A172 (cell line): ENCODE results near the gene PLEKHB1. TPM values are rescaled to one million over a fixed set of nuclear protein-coding genes. Genes with fewer than 3 reads are reported as not detected.
A peak's percentile ranks its signal among the peaks of the same experiment; 100 is the strongest.

Source experiments
- DNase-seq: peaks from one replicate; pipeline ENCODE4 v3.0.0-alpha.2; 2015; ENCODE audit warnings: low spot score
- total RNA-seq: library from RNA; depleted of rRNA; stranded (reverse); fragments of >200 nt; shearing (Covaris generic); gene quantifications from 2 replicates; pipeline ENCODE4 v1.2.3, GENCODE V29; 2014

Gene PLEKHB1
- total RNA-seq, 1 experiment from 2014 or later, result 6.2 TPM

DNA sequence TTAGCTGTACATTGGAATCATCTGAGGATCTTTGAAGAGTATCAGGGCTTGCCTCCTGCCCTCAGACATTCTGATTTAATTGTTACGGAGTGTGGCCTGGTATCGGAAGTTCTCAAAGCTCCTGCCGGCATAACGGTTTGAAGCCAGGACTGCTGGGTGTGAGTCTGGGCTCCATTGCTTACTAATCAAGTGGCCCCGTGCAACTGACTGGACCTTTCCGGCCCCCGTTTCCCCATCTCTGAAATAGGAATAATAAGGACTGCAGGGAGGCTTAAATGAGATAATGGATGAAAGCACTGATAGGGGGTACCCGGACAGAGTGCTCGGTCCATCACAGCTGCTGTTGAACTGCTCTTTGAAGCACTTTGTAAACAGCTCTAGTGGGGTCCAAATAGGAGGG lies 1.7 kb downstream of the PLEKHB1 start:
- no peak for DNase-seq

DNA sequence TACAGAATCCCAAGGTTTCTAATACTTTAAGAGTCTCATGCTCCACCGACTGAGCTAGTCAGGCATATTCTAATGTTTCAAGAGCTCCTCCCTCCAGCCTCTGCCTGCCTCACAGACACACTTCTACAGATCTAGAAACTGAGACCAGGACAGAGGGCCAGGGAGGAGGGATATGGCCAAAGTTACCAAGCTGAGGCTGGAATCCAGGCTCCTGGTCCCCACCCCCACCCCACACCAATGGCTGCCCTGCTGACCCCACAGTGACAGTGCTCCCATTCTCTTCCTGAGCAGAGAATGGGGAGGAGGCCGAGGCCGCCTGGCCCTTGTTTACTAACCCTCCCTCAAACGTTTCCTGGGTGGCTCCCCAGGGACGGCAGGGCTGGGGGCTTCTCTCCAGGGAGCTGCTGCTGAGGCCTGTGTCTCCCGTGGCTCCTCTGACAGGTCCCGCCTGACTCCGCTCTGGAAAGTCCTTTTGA lies 2.2 kb downstream of the PLEKHB1 start:
- DNase-seq, result no peak

DNA sequence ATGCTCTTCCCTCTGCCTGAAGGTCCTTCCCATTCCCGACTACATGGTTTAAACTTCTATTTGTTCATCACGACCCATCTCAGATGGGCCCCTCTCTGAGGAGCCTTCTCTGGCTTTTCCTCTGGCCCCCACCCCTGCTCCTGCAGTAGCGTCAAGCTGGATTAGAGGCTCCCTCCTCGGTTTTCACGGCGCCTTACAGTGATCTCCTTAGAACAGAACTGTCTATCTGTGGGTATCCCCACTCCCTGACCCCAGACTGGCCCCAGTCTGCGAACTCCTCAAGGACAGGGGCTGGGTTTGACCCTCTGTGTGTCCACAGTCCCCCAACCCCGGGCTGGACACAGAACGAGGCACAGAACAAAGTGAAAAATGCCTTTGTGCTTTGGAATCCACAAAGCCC lies 2.8 kb downstream of the PLEKHB1 start:
- no peak for DNase-seq

DNA sequence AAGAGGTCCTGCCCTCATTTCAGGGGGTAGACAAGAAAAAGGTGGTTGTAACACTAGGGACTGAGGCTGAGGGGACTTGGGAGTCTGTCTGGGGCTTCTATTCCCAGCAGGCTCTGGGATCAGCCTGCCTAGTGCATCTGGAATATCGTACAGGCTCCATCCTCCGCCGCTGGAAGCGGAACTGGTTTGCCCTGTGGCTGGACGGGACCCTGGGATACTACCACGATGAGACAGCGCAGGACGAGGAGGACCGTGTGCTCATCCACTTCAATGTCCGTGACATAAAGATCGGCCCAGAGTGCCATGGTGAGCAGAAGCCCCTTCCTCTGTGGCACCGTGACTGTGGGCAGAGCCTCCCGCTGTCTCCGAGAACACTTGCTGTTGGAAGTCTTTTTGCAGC lies 4.0 kb downstream of the PLEKHB1 start:
- DNase-seq, result no peak

DNA sequence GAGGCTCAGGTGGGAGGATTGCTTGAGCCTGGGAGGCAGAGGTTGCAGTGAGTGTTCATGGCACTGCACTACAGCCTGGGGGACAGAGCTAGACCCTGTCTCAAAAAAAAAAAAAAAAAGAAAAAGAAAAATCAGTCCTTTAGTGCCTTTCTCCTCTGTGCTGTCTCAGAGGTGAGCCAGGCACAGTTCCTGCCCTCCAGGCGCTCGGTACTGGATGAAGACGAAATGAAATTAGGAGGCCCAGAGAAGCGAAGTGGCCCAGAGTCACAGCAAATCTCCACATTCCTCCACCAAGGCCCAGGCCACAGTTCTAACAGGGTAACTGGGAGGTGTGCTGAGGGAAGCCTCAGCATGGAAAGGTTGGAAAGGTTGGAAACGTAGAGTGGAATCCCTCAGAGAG lies 4.9 kb downstream of the PLEKHB1 start:
- DNase-seq, result no peak

DNA sequence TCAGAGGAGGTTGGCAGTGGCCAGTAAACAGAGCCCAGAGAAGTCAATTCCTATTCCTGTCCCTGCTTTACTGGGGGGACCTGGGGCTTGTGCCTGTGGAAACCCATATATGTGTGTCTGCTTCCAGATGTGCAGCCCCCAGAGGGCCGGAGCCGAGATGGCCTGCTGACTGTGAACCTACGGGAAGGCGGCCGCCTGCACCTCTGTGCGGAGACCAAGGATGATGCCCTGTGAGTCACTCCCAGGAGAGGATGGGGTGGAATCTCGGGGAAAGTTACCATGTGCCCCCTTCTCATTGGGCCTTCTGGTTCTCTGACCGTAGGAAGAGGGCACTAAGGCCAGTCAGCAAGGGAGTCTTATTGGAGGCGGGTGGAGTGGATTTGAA lies 5.3 kb downstream of the PLEKHB1 start:
- no peak for DNase-seq

DNA sequence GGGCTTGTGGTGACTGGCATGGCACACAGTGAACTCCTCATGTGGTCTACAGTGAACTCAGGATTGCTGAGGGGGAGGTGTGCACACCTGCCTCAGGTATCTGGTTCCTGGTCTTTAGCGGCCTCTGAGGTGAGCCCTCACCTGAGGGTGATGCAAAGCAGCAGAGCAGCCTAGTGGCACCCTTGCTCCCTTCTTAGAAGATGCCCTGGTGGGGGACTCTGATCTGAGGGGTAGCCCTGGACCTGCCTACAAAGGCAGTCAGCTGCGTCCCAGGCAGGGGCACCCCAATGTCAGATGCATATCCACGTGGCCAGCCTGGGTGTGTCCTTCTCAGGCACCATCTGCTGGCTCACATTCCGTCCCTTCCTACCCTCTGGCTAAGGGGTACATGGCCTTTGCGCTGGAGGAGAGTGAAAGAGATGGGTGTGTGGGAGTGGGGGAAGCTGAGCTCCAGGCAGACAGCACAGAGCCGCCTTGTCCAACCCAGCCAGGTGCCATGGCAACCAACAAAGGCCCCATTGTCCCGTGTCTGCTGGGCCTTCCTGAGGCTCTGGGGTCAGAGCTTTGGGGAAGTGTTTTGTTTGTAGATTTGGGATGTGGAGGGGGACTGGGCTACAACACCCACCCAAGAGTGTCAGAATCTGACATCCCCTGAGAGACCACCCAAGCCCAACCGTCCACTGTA lies 5.8 kb downstream of the PLEKHB1 start:
- DNase-seq, result no peak

DNA sequence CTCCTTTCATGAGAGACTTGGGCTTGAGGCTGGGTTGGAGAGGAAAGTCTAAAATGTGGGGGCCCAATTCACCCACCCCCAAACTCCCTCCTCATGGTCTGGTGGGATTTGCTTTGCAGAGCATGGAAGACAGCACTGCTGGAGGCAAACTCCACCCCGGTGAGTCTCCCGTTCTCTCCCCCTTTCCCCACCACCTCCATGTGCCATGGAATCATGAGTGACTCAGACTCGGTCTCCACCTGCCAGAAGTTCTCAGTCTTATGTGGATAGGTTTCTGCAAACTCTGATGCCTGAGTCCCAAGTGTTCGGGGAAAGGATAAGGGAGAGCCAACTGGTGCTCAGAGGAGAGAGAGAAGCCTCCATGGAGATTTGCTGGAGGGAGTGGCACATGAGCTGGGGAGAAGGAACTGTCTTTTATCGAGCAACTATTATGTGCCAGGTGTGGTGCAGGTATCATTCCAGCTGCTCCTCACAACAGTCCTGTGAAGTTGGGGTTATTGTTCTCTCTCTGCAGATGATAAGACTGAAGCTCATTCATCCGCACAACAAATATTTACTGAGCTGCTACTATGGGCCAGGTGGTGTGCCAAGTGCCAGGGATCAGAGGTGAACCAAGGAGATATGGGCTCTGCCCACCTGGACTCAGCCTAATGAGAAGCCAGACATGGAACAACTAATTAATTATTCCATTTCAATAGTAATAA lies 6.6 kb downstream of the PLEKHB1 start:
- DNase-seq, result no peak

DNA sequence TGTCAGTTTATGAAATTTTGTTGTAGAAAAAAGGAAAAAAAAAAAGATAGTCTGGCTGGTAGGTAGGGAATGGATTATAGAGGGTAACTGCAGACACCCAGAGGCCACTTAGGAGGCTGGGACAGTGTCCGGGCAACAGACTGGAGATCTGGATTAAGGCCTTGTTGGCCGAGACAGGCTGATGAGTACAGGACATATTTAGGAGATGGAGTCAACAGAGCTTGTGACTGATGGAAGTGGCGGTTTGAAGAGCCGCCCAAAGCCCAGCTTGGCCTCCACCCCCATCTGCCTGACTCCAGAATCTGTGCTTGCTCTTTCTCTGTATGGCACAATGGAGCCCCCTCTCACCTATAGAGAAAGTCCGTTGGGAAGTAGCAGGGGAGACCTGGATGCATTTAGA lies 7.6 kb downstream of the PLEKHB1 start:
- no peak for DNase-seq

DNA sequence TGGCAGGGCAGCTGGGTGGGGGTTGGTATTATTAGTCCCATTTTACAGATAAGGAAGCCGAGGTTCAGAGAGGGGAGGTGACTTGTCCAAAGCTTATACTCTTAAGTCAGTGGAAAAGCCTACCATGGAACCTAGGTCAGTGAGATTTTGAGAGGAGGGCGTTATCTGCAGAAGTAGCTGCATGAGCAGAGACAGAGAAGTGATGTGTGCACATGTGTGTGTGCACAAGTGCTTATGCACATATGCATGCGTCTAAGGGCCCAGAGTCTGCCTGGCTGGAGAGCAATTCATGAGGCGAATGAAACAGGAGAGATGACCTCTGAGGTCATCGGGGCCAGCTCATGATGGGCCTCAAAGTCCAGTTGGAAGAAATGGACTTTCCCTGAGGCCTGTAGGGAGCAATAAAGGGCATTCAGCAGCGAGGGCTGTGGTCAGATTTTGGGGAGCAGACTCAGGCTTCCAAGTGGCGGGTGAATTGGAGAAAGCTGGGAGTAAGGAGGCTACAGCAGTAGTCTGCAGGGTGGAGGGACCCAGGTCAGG lies 8.2 kb downstream of the PLEKHB1 start:
- DNase-seq, result no peak

DNA sequence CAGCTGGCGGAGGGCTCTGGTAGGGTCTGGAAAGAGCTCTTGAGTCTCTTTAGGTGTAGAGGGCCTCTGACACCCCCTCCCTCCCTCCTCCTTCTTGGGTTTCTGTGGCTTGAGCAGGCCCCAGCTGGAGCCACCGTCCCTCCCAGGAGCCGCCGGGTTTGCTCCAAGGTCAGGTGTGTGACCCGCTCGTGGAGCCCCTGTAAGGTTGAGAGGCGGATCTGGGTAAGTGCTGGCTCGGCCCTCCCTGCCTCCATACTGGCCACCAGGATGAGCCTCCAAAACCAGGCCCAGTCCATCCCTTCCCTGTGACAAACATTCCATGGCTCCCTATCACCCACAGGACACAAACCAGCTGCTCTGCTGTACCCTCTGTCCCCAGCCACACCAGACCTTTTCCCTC lies 9.3 kb downstream of the PLEKHB1 start:
- no peak for DNase-seq

DNA sequence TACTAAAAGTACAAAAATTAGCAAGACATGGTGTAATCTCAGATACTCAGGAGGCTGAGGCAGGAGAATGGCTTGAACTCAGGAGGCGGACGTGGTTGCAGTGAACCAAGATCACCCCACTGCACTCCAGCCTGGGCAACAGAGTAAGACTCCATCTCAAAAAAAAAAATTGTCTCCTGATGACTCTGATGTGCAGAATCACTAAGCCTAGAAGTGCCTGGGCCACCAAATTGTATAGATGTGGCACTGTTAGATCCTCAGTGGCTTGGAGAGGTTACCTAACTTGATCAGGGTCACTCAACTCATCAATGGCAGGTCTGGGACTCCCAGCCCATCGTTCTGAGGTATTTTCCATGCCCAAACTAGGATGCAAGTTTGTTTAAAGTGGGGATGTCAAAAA lies 10.6 kb downstream of the PLEKHB1 start:
- no peak for DNase-seq

DNA sequence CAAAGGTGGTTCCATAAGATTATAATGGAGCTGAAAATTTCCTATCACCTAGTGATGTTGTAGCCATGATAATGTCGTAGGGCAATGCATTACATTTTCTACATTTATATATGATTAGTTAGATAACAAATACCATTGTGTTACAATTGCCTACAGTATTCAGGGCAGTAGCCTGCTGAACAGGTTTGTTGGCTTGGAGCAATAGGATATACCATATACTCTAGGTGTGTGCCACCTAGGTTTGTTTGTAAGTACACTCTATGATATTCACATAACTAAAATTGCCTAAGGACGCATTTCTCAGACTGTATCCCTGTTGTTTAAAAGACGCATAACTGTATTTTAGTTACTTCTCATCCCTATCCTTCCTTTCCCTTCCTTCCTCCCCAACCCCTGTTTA lies 13.6 kb downstream of the PLEKHB1 start:
- DNase-seq, result no peak

DNA sequence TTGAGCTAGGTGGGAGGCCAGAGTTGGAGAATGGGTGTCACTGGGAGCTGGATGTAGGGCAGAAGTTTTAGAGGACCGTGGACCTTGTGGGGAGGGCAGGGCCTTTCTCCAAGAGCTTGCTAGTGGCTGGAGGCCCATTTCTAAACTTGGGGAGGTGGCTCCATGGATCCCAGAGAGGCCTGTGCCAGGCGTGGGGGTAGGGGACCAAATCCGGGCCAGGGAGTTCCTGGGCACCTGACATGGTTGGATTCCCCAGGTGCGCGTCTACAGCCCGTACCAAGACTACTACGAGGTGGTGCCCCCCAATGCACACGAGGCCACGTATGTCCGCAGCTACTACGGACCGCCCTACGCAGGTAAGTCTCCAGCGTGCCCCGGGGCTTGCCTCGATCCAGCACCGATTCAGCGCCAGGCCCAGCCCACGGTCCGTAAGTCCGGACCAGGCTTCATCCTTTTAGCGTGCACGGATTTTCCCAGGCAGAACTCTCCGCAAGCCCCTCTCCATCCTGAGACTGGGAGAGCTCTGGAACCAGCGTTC lies 14.2 kb downstream of the PLEKHB1 start:
- DNase-seq, result no peak

DNA sequence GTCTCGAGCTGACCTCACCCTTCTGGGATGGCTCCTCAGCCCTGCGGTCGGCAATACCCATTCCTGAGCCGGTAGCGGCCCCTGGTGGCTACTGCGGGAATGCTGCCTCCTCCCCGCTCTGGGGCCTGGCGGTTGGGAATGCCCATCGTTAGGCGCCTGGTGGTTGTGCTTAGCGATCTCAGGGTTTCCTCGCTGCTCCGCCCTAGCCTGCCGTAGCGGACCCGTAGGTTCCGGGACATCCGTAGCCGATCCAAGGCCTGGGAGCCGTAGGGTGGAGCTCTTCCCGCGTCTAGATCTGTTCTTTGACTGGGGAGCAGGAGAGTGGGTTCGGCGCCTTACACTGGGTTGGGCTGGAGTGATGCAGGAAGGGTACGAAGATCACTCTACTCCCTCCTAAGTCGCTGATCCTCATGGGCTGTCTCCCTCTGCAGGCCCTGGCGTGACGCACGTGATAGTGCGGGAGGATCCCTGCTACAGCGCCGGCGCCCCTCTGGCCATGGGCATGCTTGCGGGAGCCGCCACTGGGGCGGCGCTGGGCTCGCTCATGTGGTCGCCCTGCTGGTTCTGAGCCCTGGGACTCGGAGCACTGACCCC lies 14.8 kb downstream of the PLEKHB1 start:
- peak; percentile 77 for DNase-seq

DNA sequence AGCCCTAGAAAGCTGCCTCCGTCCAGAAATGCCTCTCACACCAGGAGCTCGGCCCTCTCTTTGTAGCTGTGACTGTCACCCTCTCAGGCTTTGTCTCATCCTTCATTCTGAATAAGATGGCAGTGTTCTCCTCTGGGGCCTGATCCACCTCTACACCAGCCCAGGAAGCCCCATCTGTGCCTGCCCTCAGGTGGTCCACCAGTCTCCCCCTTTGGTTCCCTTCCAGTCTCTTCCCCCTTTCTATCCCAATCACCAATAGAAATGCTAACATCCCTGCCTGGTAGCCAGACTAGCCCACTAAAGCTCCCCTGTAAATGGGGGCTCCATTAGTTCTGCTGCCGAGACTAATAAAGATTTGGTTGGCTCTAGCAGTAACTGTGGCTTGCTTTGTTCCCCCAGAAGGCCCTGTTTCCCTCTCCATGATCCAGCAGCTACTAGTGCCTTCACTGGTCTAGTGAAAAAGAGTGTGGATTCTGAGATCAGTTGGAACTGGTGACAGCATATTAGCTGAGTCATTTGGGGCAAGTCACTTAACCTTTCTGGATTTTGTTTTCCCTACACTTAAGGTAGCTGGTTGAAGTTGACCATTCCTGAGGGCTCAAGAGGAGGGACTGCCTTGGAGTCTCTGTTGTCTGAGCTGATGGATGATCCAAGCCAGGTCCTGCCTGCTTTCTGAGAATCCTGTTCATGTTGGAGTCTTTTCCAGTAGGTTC lies 16.2 kb downstream of the PLEKHB1 start:
- no peak for DNase-seq

DNA sequence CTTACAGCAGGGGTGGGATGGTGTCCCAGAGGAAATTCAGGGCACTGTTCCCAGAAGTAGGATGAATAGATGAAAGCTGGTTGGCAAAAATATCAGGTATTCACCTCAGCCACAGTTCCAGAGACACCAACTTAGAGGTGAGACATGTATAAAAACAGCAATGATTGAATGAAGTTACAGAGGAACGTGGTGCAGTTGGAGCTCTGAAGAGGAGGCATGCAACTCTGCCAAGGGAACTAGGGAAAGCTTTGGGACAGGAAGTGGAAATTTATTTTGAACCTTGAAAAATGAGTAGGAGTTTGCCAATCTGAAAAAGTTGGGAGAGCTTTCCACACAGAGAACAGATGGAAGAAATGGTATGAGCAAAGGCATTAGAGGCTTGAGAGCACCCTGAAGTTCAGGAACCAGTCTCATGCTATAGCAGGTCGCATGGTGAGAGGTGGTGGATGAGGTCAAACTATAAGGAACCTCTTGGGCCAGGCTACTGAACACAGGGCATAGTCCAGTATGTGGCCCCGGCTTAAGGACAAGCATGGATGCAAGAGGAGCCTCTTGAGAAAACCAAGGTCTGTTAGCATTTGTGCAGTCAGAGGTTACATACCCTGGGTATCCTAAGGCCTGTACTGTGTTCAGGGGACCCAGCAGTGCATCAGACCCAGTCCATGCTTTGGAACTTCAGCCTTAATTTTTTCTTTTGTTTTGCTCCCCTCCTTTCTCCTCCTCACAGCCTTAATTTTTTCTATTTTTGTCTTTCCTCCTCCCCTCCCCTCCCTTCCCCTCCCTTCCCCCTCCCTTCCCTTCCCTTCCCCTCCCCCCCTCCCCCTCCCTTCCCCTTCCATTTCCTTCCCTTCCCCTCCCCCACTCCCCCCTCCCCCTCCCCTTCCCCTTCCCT lies 17.5 kb downstream of the PLEKHB1 start:
- no peak for DNase-seq

DNA sequence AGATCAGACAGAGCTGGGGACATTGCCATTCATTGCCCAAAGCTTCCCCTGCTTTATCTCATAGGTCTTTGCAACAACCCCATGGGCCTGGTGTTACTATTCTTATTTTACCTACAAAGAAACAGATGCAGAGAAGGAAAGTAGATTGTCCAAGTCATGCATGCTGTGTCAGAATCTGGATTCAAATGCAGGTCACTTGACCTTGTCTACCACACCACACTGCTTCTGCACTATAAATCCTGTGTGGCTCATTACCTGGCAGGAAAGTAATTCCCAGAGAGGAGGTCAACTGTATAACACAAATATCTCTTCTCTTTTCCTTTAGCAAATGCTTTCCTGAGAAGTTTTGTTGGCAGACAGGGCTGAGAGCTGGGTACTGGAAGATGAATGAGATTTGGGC lies 18.5 kb downstream of the PLEKHB1 start:
- DNase-seq, result no peak

DNA sequence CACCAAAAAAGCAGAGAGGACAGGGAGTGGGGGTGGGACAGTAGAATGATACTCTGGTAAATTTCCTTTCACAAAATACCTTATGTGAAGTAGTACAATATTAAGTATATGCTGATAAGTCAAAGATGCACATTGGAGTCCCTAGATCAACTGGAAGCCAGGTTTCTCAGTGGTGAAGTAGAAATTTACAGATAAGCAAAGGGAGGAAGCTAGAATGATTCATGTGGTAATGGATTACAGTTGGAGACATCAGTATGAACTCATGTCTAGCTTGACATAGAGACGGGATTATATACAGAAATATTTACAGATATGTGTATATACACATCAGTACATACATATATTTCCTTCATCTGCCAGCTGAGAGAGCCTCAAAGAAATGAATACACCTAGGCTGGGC lies 21.5 kb downstream of the PLEKHB1 start:
- DNase-seq, result no peak

DNA sequence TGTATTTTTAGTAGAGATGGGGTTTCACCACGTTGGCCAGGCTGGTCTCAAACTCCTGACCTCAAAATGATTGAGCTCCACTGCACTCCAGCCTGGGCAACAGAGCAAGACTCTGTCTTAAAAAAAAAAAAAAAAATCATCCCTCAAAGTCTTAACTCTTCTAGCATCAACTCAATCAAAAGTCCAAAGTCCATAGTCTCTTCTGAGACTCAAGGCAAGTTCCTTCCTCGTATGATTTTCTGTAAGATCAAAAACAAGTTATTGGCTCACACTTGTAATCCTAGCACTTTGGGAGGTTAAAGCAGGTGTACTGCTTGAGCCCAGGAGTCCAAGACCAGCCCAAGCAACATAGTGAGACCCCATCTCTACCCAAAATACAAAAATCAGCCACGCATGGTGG lies 24.4 kb downstream of the PLEKHB1 start:
- DNase-seq, result no peak

DNA sequence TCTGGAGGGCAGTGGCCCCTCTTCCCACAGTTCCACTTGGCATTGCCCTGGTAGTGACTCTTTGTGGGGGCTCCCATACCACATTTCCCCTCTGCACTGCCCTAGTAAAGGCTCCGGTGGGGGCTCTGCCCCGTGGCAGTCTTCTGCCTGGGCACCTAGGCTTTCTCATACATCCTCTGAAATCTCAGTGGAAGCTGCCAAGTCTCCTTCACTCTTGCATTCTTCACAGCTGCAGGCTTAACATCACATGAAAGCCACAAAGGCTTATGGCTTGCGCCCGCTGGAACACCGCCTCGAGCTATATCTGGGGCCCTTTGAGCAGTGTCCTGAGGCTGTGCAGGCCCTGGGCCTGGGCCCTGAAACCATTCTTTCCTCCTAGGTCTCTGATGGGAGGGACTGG lies 25.3 kb downstream of the PLEKHB1 start:
- no peak for DNase-seq
